ENCODE data around the gene STAT5A. TPM values are rescaled to one million over a fixed set of nuclear protein-coding genes. Genes with fewer than 3 reads are reported as not detected.

The STAT5A gene
- polyA plus RNA-seq, 1 donor (not counting 4 experiments of a cell fraction or from before 2014, with no cell fraction given) = 0.51 TPM

DNA sequence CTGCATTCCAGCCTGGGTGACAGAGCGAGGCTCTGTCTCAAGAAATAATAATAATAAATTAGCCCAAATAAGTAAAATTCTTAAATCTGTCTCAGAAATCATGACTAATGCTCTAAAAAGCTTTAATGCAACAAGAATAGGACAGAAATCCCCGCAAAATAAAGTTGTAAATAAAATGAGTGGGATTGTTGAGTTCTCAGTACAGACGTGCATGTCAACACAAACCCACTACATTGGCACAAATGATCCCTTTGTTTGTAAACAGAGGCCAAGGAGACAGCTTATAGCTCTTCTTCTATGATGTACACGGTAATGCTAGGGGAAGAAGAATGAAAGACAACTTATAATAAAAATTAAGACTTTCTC, 18.1 kb upstream of the STAT5A start:
- dilution Hi-C loops (cut with MboI; ENCODE audit: extremely low pct_ligation_motif_present, low sequenced_read_pairs) = no loop called here
- DNase-seq (ENCODE audit: low read depth, low spot score) = no peak
- Histone ChIP-seq H3K36me3 (ENCODE audit: control insufficient read depth in 2 of 2, extremely low read depth in 1 of 2, insufficient read depth in 2 of 2, low read length in 2 of 2) (no peaks in the 10 kb centered on the region), H3K4me2 (ENCODE audit: control insufficient read depth, extremely low read depth, insufficient read depth, low read depth, low read length) (no peak overlapping the region), H3K9me3 (ENCODE audit: control insufficient read depth, low read depth, low read length) (no peaks in the 10 kb centered on the region), H4K20me1 (ENCODE audit: control insufficient read depth, extremely low read depth, insufficient read depth, low read length) (no peaks in the 10 kb centered on the region), H3K9me1 (ENCODE audit: control insufficient read depth, extremely low read depth, insufficient read depth, low read length) (no peaks in the 10 kb centered on the region), H3K27ac (ENCODE audit: control insufficient read depth, insufficient read depth, low read length) (no peak overlapping the region), H3K9ac (ENCODE audit: control insufficient read depth, extremely low read depth, insufficient read depth, low read length) (no peak overlapping the region), H3K79me2 (ENCODE audit: control insufficient read depth, insufficient read depth, low read length) (peaks cover 3% of the 10 kb centered on the region), H3K27me3 (ENCODE audit: control insufficient read depth, extremely low read depth, insufficient read depth, low read length) (no peaks in the 10 kb centered on the region), H3K4me3 (ENCODE audit: control insufficient read depth in 2 of 3, extremely low read depth in 1 of 3, insufficient read depth in 2 of 3, low read depth in 1 of 3, low read length in 3 of 3) (no peak overlapping the region), H2AFZ (ENCODE audit: control insufficient read depth, low read length) (no peak overlapping the region), H3K4me1 (ENCODE audit: control insufficient read depth, extremely low read depth, insufficient read depth, low read length) (peaks cover 6% of the 10 kb centered on the region)
- TF ChIP-seq, protein P1, sequence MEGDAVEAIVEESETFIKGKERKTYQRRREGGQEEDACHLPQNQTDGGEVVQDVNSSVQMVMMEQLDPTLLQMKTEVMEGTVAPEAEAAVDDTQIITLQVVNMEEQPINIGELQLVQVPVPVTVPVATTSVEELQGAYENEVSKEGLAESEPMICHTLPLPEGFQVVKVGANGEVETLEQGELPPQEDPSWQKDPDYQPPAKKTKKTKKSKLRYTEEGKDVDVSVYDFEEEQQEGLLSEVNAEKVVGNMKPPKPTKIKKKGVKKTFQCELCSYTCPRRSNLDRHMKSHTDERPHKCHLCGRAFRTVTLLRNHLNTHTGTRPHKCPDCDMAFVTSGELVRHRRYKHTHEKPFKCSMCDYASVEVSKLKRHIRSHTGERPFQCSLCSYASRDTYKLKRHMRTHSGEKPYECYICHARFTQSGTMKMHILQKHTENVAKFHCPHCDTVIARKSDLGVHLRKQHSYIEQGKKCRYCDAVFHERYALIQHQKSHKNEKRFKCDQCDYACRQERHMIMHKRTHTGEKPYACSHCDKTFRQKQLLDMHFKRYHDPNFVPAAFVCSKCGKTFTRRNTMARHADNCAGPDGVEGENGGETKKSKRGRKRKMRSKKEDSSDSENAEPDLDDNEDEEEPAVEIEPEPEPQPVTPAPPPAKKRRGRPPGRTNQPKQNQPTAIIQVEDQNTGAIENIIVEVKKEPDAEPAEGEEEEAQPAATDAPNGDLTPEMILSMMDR (optimal IDR thresholded peaks at IDR 0.05 in 1 of 3, IDR thresholded peaks at IDR 0.05 in 1 of 3, conservative IDR thresholded peaks at IDR 0.05 in 1 of 3; ENCODE audit: extremely low read depth in 1 of 3, insufficient read depth in 2 of 3, low read length in 3 of 3) = no peak
- no peak for TF ChIP-seq EZH2 (IDR thresholded peaks at IDR 0.05; ENCODE audit: low read length)
- no peak for FAIRE-seq

GRCh38 chr17:42270596-42270995, 17.7 kb upstream of the STAT5A start:
- Histone ChIP-seq H4K20me1 (ENCODE audit: control insufficient read depth, extremely low read depth, insufficient read depth, low read length) (no peaks in the 10 kb centered on the region), H3K9me3 (ENCODE audit: control insufficient read depth, low read depth, low read length) (no peaks in the 10 kb centered on the region), H3K79me2 (ENCODE audit: control insufficient read depth, insufficient read depth, low read length) (peaks cover 7% of the 10 kb centered on the region), H3K9ac (ENCODE audit: control insufficient read depth, extremely low read depth, insufficient read depth, low read length) (no peak overlapping the region), H3K27ac (ENCODE audit: control insufficient read depth, insufficient read depth, low read length) (no peak overlapping the region), H3K4me3 (ENCODE audit: control insufficient read depth in 2 of 3, extremely low read depth in 1 of 3, insufficient read depth in 2 of 3, low read depth in 1 of 3, low read length in 3 of 3) (no peak overlapping the region), H2AFZ (ENCODE audit: control insufficient read depth, low read length) (no peak overlapping the region), H3K27me3 (ENCODE audit: control insufficient read depth, extremely low read depth, insufficient read depth, low read length) (no peaks in the 10 kb centered on the region), H3K4me2 (ENCODE audit: control insufficient read depth, extremely low read depth, insufficient read depth, low read depth, low read length) (no peak overlapping the region), H3K9me1 (ENCODE audit: control insufficient read depth, extremely low read depth, insufficient read depth, low read length) (no peaks in the 10 kb centered on the region), H3K36me3 (ENCODE audit: control insufficient read depth in 2 of 2, extremely low read depth in 1 of 2, insufficient read depth in 2 of 2, low read length in 2 of 2) (no peaks in the 10 kb centered on the region), H3K4me1 (ENCODE audit: control insufficient read depth, extremely low read depth, insufficient read depth, low read length) (peaks cover 8% of the 10 kb centered on the region)
- FAIRE-seq = no peak
- TF ChIP-seq, protein P1 (optimal IDR thresholded peaks at IDR 0.05 in 1 of 3, IDR thresholded peaks at IDR 0.05 in 1 of 3, conservative IDR thresholded peaks at IDR 0.05 in 1 of 3; ENCODE audit: extremely low read depth in 1 of 3, insufficient read depth in 2 of 3, low read length in 3 of 3) = no peak
- TF ChIP-seq EZH2 (IDR thresholded peaks at IDR 0.05; ENCODE audit: low read length) = no peak
- dilution Hi-C loops (cut with MboI; ENCODE audit: extremely low pct_ligation_motif_present, low sequenced_read_pairs) = no loop called here
- no peak for DNase-seq (ENCODE audit: low read depth, low spot score)
